HG03571 (cell line): ENCODE data around the gene SNX2.
"Not testable (repeated sequence)": the region's sequence is repeated elsewhere in the genome, so short reads cannot be mapped to it uniquely, and the experiment has no call there.

ENCODE experiments used
- ATAC-seq: cut with Tn5 transposase; IDR thresholded peaks from one replicate; pipeline ENCODE4 v1.9.1; 2021; ENCODE audit not compliant: unreplicated experiment

SNX2 gene, protein sequence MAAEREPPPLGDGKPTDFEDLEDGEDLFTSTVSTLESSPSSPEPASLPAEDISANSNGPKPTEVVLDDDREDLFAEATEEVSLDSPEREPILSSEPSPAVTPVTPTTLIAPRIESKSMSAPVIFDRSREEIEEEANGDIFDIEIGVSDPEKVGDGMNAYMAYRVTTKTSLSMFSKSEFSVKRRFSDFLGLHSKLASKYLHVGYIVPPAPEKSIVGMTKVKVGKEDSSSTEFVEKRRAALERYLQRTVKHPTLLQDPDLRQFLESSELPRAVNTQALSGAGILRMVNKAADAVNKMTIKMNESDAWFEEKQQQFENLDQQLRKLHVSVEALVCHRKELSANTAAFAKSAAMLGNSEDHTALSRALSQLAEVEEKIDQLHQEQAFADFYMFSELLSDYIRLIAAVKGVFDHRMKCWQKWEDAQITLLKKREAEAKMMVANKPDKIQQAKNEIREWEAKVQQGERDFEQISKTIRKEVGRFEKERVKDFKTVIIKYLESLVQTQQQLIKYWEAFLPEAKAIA

DNA sequence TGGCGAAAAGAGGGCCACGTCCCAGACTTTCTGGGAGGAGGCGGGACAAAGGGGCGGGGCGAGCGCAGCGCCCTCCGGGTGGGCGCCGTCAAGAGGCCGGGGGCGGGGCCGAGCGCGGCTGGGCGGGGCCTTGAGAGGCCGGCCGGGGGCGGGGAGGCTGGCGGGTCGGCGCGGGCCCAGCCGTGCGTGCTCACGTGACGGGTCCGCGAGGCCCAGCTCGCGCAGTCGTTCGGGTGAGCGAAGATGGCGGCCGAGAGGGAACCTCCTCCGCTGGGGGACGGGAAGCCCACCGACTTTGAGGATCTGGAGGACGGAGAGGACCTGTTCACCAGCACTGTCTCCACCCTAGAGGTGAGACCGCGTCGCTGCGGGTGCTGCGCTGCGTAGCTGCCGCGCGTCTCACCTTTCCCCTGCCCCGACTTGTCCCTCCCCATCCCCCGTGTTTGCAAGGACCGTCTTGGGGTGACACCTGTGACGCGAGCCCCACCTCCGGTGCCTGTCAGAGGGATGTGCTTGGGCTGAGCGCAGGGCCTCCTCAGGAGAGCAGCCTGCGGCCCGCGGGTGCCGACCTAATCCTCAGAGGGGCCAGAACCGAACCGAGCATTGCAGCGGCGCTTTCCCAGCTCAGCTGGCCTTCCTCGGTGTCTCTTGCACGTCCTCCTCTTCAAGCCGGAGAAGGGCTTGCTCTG, at the start of gene SNX2:
Gene SNX2 (plus strand): TSS at position 220 of the 689 bp plus-strand sequence. CDS start 24 bp downstream, at position 244.
- peak; percentile 93 for ATAC-seq

GRCh38 chr5:122727112-122727541, 47.8 kb upstream of the SNX2 start:
- no peak for ATAC-seq

GRCh38 chr5:122730037-122730436, 44.8 kb upstream of the SNX2 start:
- ATAC-seq: no peak

GRCh38 chr5:122730456-122730855, 44.4 kb upstream of the SNX2 start:
- no peak for ATAC-seq

DNA sequence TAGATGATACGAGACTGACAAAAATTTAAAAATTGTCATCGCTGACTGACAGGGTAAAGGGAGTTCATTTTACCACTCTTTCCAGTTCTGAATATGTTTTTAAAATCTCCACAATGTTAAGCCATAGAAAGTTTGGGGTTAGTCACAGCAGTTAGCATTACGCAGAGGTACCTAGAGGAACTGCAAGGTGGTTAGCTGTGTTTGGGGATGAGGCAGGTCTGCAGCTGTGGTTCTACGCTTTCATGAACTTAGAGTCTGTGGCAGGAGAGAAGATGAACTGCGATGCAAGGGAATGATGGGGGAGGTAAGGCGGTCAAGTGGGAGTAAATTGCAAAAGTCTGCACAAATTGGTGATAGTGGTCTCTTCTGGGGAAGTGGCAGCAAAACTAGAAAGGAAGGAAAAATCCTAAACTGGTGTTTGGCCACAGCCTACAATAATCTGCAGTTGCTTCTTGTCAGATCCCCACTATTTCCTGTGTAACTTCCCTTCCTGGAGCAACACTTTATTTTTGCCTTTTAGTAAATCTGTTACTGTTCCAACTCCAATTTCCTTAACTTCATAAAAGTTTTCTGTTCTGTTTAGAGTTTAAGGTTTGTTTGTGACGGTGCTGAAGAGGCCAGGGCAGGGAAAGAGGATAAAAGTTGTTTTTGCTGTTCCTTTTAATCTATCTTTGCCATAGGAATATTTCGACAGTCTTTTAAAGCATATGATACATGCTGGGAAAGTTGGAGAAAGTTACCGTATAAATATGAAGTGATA, 38.6 kb upstream of the SNX2 start:
- ATAC-seq: no peak

- ATAC-seq: no peak
Observed at GRCh38 chr5:122738088-122738487, 36.8 kb upstream of the SNX2 start.

GRCh38 chr5:122741681-122742080, 33.2 kb upstream of the SNX2 start:
- no peak for ATAC-seq

- ATAC-seq: no peak
Observed at GRCh38 chr5:122743261-122743660, 31.6 kb upstream of the SNX2 start.

DNA sequence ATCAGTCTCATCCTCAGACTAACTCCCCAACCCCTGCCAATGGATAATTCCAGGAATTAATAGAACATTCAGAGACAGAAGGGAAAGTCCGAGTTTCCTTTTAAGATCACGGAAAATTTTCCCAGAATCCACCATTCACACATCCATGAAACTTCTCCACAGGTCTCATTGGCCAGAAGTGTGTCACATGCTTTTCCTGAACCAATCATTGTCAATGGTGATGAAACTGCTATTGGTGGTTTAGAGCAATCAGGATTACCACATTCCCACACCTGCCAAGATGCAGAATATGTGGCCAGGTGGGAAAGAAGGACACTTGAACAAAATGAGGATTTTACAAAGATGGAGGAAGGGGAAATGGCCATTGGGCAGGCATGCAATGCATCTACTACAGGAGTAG, 29.3 kb upstream of the SNX2 start:
- ATAC-seq: no peak

GRCh38 chr5:122749886-122750285, 25.0 kb upstream of the SNX2 start:
- no peak for ATAC-seq

- ATAC-seq: no peak
Observed at GRCh38 chr5:122751293-122751782, 23.5 kb upstream of the SNX2 start.

GRCh38 chr5:122753500-122753899, 21.4 kb upstream of the SNX2 start:
- no peak for ATAC-seq

DNA sequence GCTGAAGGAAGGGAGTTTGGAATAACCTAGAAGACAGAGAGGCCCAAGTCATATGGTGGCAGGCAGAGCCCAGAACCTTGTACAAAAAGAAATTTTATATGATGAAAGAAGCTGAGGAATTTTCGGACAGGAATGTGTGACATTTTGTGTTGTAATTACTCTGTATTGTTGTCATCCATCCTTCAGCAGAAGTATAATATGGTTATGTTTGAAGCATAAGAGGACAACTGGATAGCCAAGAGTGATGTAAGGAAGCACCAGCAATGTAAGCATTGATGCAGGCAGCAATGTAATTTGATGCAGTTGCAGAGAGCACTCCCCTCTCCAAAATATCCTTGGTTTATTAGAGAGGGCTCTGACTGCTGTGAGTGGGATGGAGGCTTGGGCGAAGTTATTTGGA, 19.1 kb upstream of the SNX2 start:
- no peak for ATAC-seq

DNA sequence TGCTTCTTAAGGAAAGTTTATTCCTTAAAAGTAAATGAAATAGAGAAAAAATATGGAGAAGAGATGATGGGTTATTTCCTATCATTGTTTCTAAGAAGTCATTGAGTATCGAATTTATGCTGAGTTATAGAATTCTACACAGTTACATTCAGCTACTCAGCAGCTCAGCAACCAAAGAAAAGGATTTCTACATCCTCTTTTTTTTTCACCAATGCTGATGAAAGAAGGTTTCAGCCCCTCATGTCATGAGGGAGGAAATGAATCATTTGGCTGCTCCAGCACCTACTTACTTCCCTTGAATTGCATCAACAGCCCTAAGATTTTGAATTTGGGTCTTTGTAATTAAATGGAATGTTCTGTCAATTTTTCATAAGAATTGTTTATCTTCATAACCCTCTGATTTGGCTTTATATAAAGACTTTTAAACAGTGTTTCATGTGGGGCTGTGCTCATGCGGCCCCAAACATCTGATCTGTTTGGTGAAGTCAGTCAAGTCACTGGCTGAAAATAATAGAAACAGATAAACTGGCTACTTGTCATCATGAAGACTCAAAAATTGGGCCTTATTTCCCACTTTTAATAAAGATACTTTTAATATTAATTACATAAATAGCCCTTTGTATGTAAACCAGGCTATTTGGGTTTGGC, 18.5 kb upstream of the SNX2 start:
- ATAC-seq: peak; percentile 71

DNA sequence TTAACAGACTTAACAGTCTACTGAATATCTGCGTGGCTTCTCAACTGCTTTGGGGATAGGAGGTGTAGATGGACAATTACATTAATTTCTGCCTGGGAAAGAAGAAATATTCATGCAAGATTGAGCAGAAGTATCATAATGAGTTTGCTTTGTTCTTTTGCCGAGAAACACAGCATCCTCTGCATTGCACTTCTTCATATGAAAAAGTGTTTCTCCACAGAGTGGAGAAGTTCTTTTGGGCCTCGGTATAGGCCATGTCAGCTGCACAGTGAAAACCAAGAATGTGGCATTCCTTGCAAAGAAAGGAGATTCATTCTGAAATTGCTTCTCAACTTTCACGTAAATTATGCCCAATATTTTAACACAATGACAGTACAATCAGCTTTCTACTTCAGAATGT, 17.6 kb upstream of the SNX2 start:
- peak; percentile 63 for ATAC-seq

DNA sequence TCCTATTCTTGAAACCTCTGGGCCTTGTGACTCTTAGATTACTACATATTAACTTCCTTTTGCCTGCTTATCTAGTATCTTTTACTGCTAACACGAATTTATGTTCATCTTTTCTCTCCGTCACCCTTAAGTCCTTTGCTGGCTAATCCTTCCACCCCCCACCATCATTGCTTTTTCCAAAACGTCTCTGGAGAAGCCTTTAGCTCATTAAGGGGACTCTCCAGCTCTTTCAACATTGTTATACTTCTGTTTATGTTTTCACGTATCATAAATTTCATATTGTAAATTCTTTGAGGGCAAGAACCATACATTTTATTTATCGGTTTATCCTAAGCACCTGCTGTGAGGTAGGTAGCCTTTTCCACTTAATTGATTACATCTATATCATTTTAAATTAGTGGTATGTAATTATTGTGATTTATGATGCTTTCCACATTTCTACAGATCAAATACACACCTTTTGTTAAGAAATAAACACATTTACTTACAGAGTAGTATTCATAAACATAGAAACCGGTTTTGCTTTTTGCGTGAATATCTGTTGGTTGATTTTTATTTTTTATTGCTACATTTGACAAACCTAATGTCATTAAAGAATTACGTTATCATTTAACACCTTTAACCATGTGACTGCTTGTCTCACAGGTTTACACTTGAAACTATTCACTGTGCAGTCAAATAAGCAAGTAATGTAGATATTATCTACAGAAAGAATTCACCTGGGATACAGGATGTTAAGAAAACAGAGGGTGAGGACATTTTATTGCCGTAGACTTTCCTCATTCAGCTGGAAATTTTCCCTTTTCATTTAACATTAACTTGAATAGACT, 15.4 kb upstream of the SNX2 start:
- no peak for ATAC-seq

DNA sequence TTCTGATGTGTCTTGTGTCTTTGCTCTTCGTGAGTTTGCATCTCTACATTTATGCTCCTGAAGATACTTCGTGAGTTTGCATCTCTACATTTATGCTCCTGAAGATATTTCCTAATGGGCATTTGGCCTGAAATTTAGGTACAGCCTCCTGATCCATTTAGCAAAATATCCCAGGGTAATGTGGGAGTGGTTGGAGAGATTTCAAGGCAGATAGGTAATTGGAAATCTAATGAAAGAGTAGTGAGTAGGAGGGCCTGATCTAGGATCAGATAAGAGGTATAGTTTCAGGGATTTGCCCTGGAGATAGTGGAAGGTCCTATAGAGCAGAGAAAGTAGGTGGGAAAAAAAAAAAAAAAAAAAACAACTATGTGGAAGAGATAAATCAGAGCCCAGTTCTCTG, 14.6 kb upstream of the SNX2 start:
- no peak for ATAC-seq

- no peak for ATAC-seq
Observed at GRCh38 chr5:122761115-122761514, 13.8 kb upstream of the SNX2 start.

DNA sequence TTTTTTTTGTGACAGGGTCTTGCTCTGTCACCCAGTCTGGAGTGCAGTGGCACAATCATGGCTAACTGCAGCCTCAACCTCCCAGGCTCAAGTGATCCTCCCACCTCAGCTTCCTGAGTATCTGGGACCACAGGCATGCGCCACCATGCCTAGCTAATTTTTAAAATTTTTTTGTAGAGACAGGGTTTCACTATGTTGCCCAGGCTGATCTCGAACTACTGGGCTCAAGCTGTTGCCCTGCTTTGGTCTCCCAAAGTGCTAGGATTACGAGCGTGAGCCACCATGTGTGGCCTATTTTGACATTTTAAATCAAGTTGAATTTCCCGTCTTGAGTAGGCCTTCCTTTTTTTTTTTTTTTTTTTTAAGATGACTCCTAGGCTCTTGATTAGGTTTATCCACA, 13.0 kb upstream of the SNX2 start:
- ATAC-seq: not testable (repeated sequence)

GRCh38 chr5:122766130-122766529, 8.8 kb upstream of the SNX2 start:
- ATAC-seq: no peak
